Brain microvascular endothelial cell (primary cell): ENCODE results near the gene FLRT1.

Experiments used
- DNase-seq: peaks from one replicate; pipeline ENCODE4 v3.0.0-alpha.2; 2020
- H3K27ac ChIP-seq: fragments of 250-450 bp; sonication (Bioruptor Pico); 2 replicates; pipeline ENCODE4 v1.5.1; 2020; ENCODE audit warnings: mild to moderate bottlenecking, moderate library complexity
- H3K27me3 ChIP-seq: fragments of 250-450 bp; sonication (Bioruptor Pico); replicated peaks from 2 replicates; pipeline ENCODE4 v1.5.1; 2020; ENCODE audit warnings: mild to moderate bottlenecking
- H3K36me3 ChIP-seq: fragments of 250-450 bp; sonication (Bioruptor Pico); replicated peaks from 2 replicates; pipeline ENCODE4 v1.5.1; 2020; ENCODE audit warnings: mild to moderate bottlenecking
- H3K4me3 ChIP-seq: 2 replicates; pipeline ENCODE4 v1.5.1; 2011; ENCODE audit warnings: low read depth, mild to moderate bottlenecking, control low read depth, low read length, moderate library complexity
- in situ Hi-C: cut with HindIII; loops from 2 replicates; pipeline ENCODE4 v1.10.0; 2017; ENCODE audit warnings: low sequenced_read_pairs, low pct_ligation_motif_present
- TF ChIP-seq, protein P1 (sequence below): IDR thresholded peaks from 2 replicates; pipeline ENCODE4 v1.5.1; 2011; ENCODE audit warnings: low read depth, mild to moderate bottlenecking, moderate library complexity, low read length, control low read depth, inconsistent platforms; ENCODE audit errors: missing control alignments

The FLRT1 gene

GRCh38 chr11:64017945-64018224 is 17.8 kb upstream of the FLRT1 start:
- Histone ChIP-seq H3K27ac (no peak overlapping the region), H3K4me3 (no peak overlapping the region), H3K36me3 (no peaks in the 10 kb centered on the region), H3K27me3 (no peaks in the 10 kb centered on the region)
- DNase-seq, result no peak
- TF ChIP-seq, protein P1, sequence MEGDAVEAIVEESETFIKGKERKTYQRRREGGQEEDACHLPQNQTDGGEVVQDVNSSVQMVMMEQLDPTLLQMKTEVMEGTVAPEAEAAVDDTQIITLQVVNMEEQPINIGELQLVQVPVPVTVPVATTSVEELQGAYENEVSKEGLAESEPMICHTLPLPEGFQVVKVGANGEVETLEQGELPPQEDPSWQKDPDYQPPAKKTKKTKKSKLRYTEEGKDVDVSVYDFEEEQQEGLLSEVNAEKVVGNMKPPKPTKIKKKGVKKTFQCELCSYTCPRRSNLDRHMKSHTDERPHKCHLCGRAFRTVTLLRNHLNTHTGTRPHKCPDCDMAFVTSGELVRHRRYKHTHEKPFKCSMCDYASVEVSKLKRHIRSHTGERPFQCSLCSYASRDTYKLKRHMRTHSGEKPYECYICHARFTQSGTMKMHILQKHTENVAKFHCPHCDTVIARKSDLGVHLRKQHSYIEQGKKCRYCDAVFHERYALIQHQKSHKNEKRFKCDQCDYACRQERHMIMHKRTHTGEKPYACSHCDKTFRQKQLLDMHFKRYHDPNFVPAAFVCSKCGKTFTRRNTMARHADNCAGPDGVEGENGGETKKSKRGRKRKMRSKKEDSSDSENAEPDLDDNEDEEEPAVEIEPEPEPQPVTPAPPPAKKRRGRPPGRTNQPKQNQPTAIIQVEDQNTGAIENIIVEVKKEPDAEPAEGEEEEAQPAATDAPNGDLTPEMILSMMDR, result no peak
- in situ Hi-C loops, result no loop called here

DNA sequence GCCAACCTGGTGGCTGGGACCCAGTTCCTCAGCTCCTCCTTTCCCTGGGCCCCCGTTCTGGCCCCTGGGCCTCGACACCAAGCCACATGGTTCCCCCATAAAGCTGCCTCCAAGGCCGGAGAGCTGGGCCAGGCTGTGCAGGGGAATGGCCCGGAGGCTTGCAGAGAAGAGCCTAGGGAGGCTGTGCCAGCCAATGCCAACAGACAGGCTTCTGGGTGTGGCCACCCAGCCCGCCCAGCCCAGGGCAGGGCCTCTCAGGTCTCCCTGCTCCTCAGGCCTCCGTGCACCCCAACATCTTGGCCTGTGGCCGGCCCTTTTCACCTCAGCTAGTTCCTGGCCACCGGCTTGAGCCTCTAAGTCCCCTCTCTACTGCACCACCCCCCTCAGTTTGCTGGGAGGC is 17.4 kb upstream of the FLRT1 start:
- in situ Hi-C loops, result no loop called here
- Histone ChIP-seq H3K4me3 (no peak overlapping the region), H3K27ac (no peak overlapping the region), H3K36me3 (no peaks in the 10 kb centered on the region), H3K27me3 (no peaks in the 10 kb centered on the region)
- DNase-seq, result no peak
- TF ChIP-seq, protein P1, result no peak

- H3K27ac ChIP-seq, result no peak overlapping the region
- H3K36me3 ChIP-seq, result no peaks in the 10 kb centered on the region
- TF ChIP-seq, protein P1, result no peak
- H3K27me3 ChIP-seq, result no peaks in the 10 kb centered on the region
- H3K4me3 ChIP-seq, result no peak overlapping the region
- DNase-seq, result no peak
- in situ Hi-C loops, result no loop called here
Measured at GRCh38 chr11:64019106-64020037, 16.4 kb upstream of the FLRT1 start.

- no peaks in the 10 kb centered on the region for H3K27me3 ChIP-seq
- no peaks in the 10 kb centered on the region for H3K36me3 ChIP-seq
- DNase-seq, result no peak
- no peak overlapping the region for H3K27ac ChIP-seq
- in situ Hi-C loops, result no loop called here
- TF ChIP-seq, protein P1, result no peak
- H3K4me3 ChIP-seq, result no peak overlapping the region
Measured at GRCh38 chr11:64020976-64021756, 14.6 kb upstream of the FLRT1 start.

DNA sequence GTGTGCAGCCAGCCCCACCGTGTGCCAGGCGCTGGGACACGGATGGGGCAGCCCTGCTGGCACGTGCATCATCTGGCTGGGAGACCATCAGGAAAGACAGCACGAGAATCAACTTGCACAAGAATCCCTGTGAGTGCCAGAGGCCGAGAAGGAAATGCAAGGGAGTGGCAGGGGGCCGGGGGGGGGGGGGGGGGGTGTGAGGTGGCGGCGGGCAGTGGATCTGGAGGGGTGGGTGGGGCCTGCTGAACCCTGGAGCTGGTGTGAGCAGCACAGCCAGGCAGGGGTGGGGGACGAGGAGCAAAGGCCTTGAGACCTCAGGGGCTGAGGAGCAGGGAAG is 14.0 kb upstream of the FLRT1 start:
- Histone ChIP-seq H3K4me3 (no peak overlapping the region), H3K27me3 (no peaks in the 10 kb centered on the region), H3K36me3 (no peaks in the 10 kb centered on the region), H3K27ac (no peak overlapping the region)
- in situ Hi-C loops, result no loop called here
- TF ChIP-seq, protein P1, result no peak
- no peak for DNase-seq
